ENCODE results near the gene ATG10. TPM values are rescaled to one million over a fixed set of nuclear protein-coding genes. Genes with fewer than 3 reads are reported as not detected.

The ATG10 gene
- polyA plus RNA-seq, 1 of the 3 experiments (the other 2 are of a cell fraction): 3.2 TPM

DNA sequence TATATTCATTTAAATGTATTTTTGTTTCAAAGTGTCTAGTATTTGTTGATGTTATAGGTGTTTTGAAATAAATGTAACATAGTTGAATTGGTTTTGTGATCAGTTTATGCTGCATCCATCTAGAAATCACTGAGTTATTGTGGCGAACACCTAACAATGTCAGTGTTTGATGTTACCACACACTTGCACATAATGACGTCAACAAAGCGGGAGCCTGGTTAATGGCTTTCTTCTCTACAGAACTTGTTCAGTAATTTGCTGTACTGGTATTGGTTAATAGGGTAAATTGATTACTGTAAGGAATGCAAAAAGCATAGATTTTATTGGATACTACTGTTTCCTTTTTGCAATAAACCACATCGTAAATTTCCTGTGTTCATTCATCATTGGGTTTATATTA is 133.0 kb downstream of the ATG10 start:
- Histone ChIP-seq H3K4me3 (ENCODE audit: low read depth in 2 of 2, low read length in 1 of 2) (no peak overlapping the region), H3K9ac (no peak overlapping the region), H3K79me2 (ENCODE audit: insufficient read depth) (no peaks in the 10 kb centered on the region), H3K27me3 (ENCODE audit: insufficient read depth) (no peaks in the 10 kb centered on the region), H3K4me2 (no peak overlapping the region), H3K4me1 (ENCODE audit: control insufficient read depth in 1 of 2, insufficient read depth in 2 of 2, low read depth in 1 of 2, low read length in 1 of 2) (peaks cover 4 to 16% of the 10 kb centered on the region in 2 experiments; a peak in 2 of 4 replicates), H4K20me1 (ENCODE audit: insufficient read depth) (no peaks in the 10 kb centered on the region), H3K36me3 (replicated peaks in 1 of 2; ENCODE audit: control insufficient read depth in 1 of 2, insufficient read depth in 2 of 2, low read length in 1 of 2) (no peaks in the 10 kb centered on the region), H3K27ac (ENCODE audit: low read depth in 2 of 2, low read length in 1 of 2) (no peak overlapping the region), H3F3A (replicated peaks; ENCODE audit: insufficient read depth) (peaks cover 14% of the 10 kb centered on the region), H2AFZ (ENCODE audit: low read depth) (no peak overlapping the region), H3K9me3 (no peaks in the 10 kb centered on the region), H3K9me2 (no peaks in the 10 kb centered on the region)
- ChIA-PET POLR2A (no interaction called here), CTCF (no interaction called here)
- TF ChIP-seq JUND (IDR thresholded peaks at IDR 0.05) (no peak), FOXJ3 (CRISPR knock-in tag; IDR thresholded peaks at IDR 0.05) (no peak), MXI1 (IDR thresholded peaks at IDR 0.05; ENCODE audit: low read depth, low read length) (no peak), RAD21 (IDR thresholded peaks at IDR 0.05; ENCODE audit: low read length) (no peak), RXRA (IDR thresholded peaks at IDR 0.05; ENCODE audit: borderline replicate concordance, low read depth) (no peak), YY1 (IDR thresholded peaks at IDR 0.05; ENCODE audit: low read depth) (no peak), GATA2 (CRISPR knock-in tag; IDR thresholded peaks at IDR 0.05) (no peak), SIN3A (IDR thresholded peaks at IDR 0.05; ENCODE audit: borderline replicate concordance, low read depth, low read length) (no peak), TCF12 (IDR thresholded peaks at IDR 0.05) (no peak), FOSL2 (IDR thresholded peaks at IDR 0.05; ENCODE audit: borderline replicate concordance, low read depth) (no peak), NFIC (IDR thresholded peaks at IDR 0.05; ENCODE audit: borderline replicate concordance) (no peak), GABPA (IDR thresholded peaks at IDR 0.05; ENCODE audit: low read depth) (no peak), EZH2phosphoT487 (IDR thresholded peaks at IDR 0.05; ENCODE audit: borderline replicate concordance, low read depth) (no peak)
- TF ChIP-seq, protein P1, sequence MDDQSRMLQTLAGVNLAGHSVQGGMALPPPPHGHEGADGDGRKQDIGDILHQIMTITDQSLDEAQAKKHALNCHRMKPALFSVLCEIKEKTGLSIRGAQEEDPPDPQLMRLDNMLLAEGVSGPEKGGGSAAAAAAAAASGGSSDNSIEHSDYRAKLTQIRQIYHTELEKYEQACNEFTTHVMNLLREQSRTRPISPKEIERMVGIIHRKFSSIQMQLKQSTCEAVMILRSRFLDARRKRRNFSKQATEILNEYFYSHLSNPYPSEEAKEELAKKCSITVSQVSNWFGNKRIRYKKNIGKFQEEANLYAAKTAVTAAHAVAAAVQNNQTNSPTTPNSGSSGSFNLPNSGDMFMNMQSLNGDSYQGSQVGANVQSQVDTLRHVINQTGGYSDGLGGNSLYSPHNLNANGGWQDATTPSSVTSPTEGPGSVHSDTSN (IDR thresholded peaks at IDR 0.05): no peak
- 91% methylated on average over 4 of the region's 4 CpGs for WGBS (ENCODE audit: low lambda C conversion rate)
- no peak for DNase-seq

DNA sequence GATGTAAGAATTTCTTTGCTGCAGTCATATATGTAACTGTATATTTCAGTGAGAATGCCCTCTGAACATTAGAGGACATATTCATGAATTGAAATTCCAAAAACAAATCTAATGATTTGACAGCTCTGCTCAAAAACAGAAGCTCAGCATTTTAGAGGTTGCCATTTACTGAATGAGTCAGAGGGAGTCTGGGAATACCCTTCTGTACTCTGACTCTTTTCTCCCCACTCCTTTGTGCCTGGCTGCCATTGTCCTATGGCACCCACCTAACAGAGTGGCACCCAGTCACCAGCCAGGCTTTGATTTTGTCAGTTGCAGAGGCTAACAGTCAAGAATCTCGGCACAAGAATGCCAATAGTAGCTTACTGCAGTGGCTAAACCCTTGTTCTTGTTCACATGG is 133.6 kb downstream of the ATG10 start:
- POLR2A ChIA-PET: no interaction called here
- Histone ChIP-seq H3K36me3 (replicated peaks in 1 of 2; ENCODE audit: control insufficient read depth in 1 of 2, insufficient read depth in 2 of 2, low read length in 1 of 2) (no peaks in the 10 kb centered on the region), H3K27ac (ENCODE audit: low read depth in 2 of 2, low read length in 1 of 2) (no peak overlapping the region; a peak in 1 of 4 replicates), H3F3A (replicated peaks; ENCODE audit: insufficient read depth) (peaks cover 9% of the 10 kb centered on the region), H3K27me3 (ENCODE audit: insufficient read depth) (no peaks in the 10 kb centered on the region), H3K9me2 (no peaks in the 10 kb centered on the region), H2AFZ (ENCODE audit: low read depth) (no peak overlapping the region), H3K4me1 (ENCODE audit: control insufficient read depth in 1 of 2, insufficient read depth in 2 of 2, low read depth in 1 of 2, low read length in 1 of 2) (peaks cover 4 to 11% of the 10 kb centered on the region in 2 experiments; a peak in 2 of 4 replicates), H3K79me2 (ENCODE audit: insufficient read depth) (no peaks in the 10 kb centered on the region), H3K9ac (no peak overlapping the region), H3K4me3 (ENCODE audit: low read depth in 2 of 2, low read length in 1 of 2) (no peak overlapping the region), H3K9me3 (no peaks in the 10 kb centered on the region), H4K20me1 (ENCODE audit: insufficient read depth) (no peaks in the 10 kb centered on the region), H3K4me2 (no peak overlapping the region)
- CTCF ChIA-PET: interaction anchor here (1.2 to 1.4 kb wide), 3 partner anchors 121 to 248 kb away, joined by 3 to 5 read pairs (median 5); no protein-coding TSS in a partner anchor
- no peak for DNase-seq
- 80% methylated on average over 1 of the region's 1 CpG for WGBS (ENCODE audit: low lambda C conversion rate)
- no peak for TF ChIP-seq MAX (IDR thresholded peaks at IDR 0.05; ENCODE audit: low read depth)
- TF ChIP-seq CHD2 (IDR thresholded peaks at IDR 0.05; ENCODE audit: low read length, partially characterized antibody): no peak
- TF ChIP-seq, protein P2, sequence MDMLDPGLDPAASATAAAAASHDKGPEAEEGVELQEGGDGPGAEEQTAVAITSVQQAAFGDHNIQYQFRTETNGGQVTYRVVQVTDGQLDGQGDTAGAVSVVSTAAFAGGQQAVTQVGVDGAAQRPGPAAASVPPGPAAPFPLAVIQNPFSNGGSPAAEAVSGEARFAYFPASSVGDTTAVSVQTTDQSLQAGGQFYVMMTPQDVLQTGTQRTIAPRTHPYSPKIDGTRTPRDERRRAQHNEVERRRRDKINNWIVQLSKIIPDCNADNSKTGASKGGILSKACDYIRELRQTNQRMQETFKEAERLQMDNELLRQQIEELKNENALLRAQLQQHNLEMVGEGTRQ (IDR thresholded peaks at IDR 0.05; ENCODE audit: borderline replicate concordance, low read depth, low read length): no peak
- no peak for TF ChIP-seq SIN3A (IDR thresholded peaks at IDR 0.05; ENCODE audit: borderline replicate concordance, low read depth, low read length)
- TF ChIP-seq RAD21 (IDR thresholded peaks at IDR 0.05; ENCODE audit: low read length): no peak
- peak; percentile 12; the same call in 1 of the 2 replicates for TF ChIP-seq FOSL2 (IDR thresholded peaks at IDR 0.05; ENCODE audit: borderline replicate concordance, low read depth)
